ENCODE measurements around the gene MYO9B.

The MYO9B gene, protein sequence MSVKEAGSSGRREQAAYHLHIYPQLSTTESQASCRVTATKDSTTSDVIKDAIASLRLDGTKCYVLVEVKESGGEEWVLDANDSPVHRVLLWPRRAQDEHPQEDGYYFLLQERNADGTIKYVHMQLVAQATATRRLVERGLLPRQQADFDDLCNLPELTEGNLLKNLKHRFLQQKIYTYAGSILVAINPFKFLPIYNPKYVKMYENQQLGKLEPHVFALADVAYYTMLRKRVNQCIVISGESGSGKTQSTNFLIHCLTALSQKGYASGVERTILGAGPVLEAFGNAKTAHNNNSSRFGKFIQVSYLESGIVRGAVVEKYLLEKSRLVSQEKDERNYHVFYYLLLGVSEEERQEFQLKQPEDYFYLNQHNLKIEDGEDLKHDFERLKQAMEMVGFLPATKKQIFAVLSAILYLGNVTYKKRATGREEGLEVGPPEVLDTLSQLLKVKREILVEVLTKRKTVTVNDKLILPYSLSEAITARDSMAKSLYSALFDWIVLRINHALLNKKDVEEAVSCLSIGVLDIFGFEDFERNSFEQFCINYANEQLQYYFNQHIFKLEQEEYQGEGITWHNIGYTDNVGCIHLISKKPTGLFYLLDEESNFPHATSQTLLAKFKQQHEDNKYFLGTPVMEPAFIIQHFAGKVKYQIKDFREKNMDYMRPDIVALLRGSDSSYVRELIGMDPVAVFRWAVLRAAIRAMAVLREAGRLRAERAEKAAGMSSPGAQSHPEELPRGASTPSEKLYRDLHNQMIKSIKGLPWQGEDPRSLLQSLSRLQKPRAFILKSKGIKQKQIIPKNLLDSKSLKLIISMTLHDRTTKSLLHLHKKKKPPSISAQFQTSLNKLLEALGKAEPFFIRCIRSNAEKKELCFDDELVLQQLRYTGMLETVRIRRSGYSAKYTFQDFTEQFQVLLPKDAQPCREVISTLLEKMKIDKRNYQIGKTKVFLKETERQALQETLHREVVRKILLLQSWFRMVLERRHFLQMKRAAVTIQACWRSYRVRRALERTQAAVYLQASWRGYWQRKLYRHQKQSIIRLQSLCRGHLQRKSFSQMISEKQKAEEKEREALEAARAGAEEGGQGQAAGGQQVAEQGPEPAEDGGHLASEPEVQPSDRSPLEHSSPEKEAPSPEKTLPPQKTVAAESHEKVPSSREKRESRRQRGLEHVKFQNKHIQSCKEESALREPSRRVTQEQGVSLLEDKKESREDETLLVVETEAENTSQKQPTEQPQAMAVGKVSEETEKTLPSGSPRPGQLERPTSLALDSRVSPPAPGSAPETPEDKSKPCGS (N-terminal part only)

DNA sequence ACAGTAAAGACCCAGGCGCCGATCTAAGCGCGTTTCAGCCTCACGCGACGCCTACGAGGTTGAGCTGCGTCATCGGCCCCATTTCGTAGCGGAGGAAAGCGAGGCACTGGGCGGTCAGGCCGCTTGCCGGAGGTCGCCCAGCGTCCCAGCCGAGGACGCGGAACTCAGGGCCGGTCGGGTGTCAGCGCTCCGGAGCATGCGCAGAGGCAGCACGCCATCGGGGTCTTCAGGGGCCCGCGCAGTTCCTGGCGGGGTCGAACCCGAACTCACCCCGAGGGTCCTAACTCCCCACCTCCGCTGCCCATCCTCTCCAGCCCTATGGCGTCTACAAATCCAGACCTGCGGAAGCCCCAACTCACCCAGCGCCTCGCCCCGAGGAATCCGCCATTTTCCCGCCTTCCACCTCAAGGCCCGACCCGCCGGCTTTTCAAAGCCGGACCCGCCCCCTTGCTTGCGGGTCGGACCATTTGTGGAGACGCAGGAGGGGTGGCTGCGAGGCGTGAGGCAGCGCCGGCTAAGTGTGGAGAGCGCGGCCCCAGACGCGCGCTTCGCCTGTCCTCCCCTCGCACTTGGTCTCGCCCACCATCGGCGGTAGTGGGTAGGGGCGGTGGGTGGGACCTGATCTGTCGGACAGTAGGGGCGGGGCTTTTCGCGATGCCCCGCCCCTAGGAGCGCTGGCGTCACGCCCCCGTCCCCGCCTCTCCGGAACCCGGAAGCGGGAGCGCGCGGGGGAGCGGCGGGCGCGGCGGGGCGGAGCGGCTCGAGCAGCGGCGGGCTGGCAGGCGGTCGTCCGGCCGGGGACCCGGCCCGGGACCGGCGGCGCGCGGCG is at the start of gene MYO9B, which contains the start of gene HAUS8:
MYO9B (plus strand) TSS at position 743 of the 829 bp plus-strand sequence. CDS start 25,941 bp downstream, outside the sequence.
HAUS8 (minus strand) TSS at position 418 of the 829 bp plus-strand sequence; CDS start at position 388, 30 bp downstream.
- peaks cover 27% of the 10 kb centered on the region for H3K36me3 ChIP-seq (replicated peaks; ENCODE audit: low read depth, low read length)
- H3K79me2 ChIP-seq (ENCODE audit: low read length), result peaks cover 84% of the 10 kb centered on the region
- H3K4me2 ChIP-seq (ENCODE audit: low read length), result peak within 1 kb of the TSS; percentile 99
- H3K9ac ChIP-seq (ENCODE audit: low read length), result peak within 1 kb of the TSS; percentile 98
- H2AFZ ChIP-seq (ENCODE audit: low read depth, low read length), result peak within 1 kb of the TSS; percentile 48
- no peak for TF ChIP-seq EZH2phosphoT487 (IDR thresholded peaks at IDR 0.05; ENCODE audit: low read depth)
- TF ChIP-seq, protein P1, sequence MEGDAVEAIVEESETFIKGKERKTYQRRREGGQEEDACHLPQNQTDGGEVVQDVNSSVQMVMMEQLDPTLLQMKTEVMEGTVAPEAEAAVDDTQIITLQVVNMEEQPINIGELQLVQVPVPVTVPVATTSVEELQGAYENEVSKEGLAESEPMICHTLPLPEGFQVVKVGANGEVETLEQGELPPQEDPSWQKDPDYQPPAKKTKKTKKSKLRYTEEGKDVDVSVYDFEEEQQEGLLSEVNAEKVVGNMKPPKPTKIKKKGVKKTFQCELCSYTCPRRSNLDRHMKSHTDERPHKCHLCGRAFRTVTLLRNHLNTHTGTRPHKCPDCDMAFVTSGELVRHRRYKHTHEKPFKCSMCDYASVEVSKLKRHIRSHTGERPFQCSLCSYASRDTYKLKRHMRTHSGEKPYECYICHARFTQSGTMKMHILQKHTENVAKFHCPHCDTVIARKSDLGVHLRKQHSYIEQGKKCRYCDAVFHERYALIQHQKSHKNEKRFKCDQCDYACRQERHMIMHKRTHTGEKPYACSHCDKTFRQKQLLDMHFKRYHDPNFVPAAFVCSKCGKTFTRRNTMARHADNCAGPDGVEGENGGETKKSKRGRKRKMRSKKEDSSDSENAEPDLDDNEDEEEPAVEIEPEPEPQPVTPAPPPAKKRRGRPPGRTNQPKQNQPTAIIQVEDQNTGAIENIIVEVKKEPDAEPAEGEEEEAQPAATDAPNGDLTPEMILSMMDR (IDR thresholded peaks at IDR 0.05; ENCODE audit: low read depth, low read length), result no peak
- H3K4me1 ChIP-seq (ENCODE audit: low read length), result peaks cover 52% of the 10 kb centered on the region
- no peaks in the 10 kb centered on the region for H3K9me3 ChIP-seq (ENCODE audit: insufficient read depth, low read length)
- no peaks in the 10 kb centered on the region for H3K27me3 ChIP-seq (ENCODE audit: low read depth, low read length)
- H3K27ac ChIP-seq (ENCODE audit: low read length), result peak within 1 kb of the TSS; percentile 73
- peak within 1 kb of the TSS; percentile 92 for H3K4me3 ChIP-seq (ENCODE audit: low read length)
- peaks cover 48% of the 10 kb centered on the region for H4K20me1 ChIP-seq (ENCODE audit: insufficient read depth, low read length)

DNA sequence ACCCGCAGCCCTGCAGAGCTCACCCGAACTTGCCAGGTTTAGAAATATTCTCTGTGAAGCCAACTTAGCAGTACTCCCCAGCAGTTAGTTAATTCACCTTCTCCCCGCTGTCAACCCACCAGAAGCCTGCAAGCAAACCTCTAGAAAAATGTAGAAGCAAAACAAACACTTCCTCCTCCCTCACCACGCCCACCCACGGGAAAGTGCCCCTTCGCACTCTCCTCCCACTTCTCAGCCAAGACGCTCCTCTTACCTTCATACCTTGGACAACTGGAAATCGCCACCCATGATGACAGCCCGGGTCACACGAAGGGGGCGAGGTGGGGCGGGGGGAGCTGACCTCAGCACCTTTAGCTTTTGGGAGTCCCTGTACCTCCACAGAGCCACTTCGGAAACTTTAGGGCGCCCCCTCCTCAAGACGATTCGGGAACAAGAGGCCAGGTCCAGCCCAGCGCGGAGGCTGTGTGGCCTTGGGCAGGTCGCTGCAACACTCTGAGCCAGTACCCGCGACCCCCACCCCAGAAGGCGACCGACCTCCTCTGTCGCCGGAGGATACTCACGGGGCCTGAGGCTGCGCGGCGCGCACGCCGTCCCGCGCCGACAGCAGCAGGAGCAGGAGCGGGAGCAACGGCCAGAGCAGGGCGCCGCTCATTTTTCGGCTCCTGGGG is 49.5 kb upstream of the MYO9B start:
- no peaks in the 10 kb centered on the region for H3K9me3 ChIP-seq (ENCODE audit: insufficient read depth, low read length)
- 0 out of 2 replicates have a peak, but pooled peaks cover 4% of the 10 kb centered on the region for H3K27me3 ChIP-seq (ENCODE audit: low read depth, low read length)
- H3K4me2 ChIP-seq (ENCODE audit: low read length), result no peak overlapping the region
- H3K4me3 ChIP-seq (ENCODE audit: low read length), result no peak overlapping the region
- H2AFZ ChIP-seq (ENCODE audit: low read depth, low read length), result no peak overlapping the region
- no peaks in the 10 kb centered on the region for H3K36me3 ChIP-seq (replicated peaks; ENCODE audit: low read depth, low read length)
- H3K79me2 ChIP-seq (ENCODE audit: low read length), result no peaks in the 10 kb centered on the region
- TF ChIP-seq, protein P1 (IDR thresholded peaks at IDR 0.05; ENCODE audit: low read depth, low read length), result no peak
- no peak for TF ChIP-seq EZH2phosphoT487 (IDR thresholded peaks at IDR 0.05; ENCODE audit: low read depth)
- no peaks in the 10 kb centered on the region for H4K20me1 ChIP-seq (ENCODE audit: insufficient read depth, low read length)
- no peak overlapping the region for H3K27ac ChIP-seq (ENCODE audit: low read length)
- no peaks in the 10 kb centered on the region for H3K4me1 ChIP-seq (ENCODE audit: low read length)
- H3K9ac ChIP-seq (ENCODE audit: low read length), result no peak overlapping the region

DNA sequence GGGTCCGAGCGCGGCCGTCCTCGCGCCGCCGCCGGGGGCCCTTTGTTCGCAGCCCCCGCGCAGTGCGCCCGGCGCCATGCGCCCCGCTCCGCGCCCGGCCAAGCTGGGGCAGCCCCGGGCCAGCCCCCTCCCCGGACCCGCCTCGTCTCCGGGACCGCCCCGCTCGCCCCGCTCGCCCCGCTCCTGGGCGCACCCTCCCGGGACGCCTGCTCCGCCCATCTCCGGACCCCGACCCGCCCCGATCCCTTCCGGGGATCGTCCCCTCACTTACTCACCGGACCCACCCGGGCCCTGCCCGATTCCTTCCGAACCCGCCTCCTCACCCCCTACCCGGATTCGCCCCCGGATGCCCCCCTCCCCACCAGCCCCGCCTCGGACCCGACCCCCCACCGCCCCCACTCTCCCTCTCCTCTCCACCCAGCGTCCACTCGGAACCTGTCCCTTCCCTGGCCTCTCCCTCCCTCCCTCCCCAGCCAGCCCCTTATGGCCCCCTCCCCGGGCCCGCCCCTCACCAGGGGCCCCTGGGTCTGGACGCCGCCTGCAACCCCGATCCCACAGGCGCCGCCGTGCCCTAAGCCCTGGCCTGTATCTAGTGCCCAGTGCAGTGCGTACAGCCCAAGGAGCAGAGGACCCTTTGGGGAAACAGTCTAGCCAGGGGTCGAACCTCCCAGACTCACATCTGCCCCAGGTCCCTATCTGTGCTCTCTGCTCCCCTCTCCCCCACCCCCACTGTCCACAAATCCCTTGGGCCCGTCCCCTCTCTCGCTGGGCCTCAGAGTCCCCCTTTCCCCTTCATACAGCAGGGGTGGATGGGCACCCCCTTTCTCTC is 48.7 kb upstream of the MYO9B start, which contains the start of gene CPAMD8:
CPAMD8 (minus strand) TSS at position 105 of the 829 bp plus-strand sequence. CDS start 168 bp downstream, outside the sequence.
- Histone ChIP-seq H3K4me2 (ENCODE audit: low read length) (no peak within 1 kb of the TSS), H3K27me3 (ENCODE audit: low read depth, low read length) (0 out of 2 replicates have a peak, but pooled peaks cover 4% of the 10 kb centered on the region), H3K79me2 (ENCODE audit: low read length) (no peaks in the 10 kb centered on the region), H3K4me3 (ENCODE audit: low read length) (no peak within 1 kb of the TSS), H3K9ac (ENCODE audit: low read length) (no peak within 1 kb of the TSS), H3K9me3 (ENCODE audit: insufficient read depth, low read length) (no peaks in the 10 kb centered on the region), H3K27ac (ENCODE audit: low read length) (no peak within 1 kb of the TSS), H4K20me1 (ENCODE audit: insufficient read depth, low read length) (no peaks in the 10 kb centered on the region), H3K36me3 (replicated peaks; ENCODE audit: low read depth, low read length) (no peaks in the 10 kb centered on the region), H2AFZ (ENCODE audit: low read depth, low read length) (no peak within 1 kb of the TSS), H3K4me1 (ENCODE audit: low read length) (no peaks in the 10 kb centered on the region)
- no peak for TF ChIP-seq EZH2phosphoT487 (IDR thresholded peaks at IDR 0.05; ENCODE audit: low read depth)
- TF ChIP-seq, protein P1 (IDR thresholded peaks at IDR 0.05; ENCODE audit: low read depth, low read length), result no peak

All from OCI-LY3 (cell line).